Inflammatory macrophage treated with lipopolysaccharide for 4 hours (primary cell): ENCODE data around the gene ETS1.

Source experiments
- DNase-seq: peaks from one replicate; pipeline ENCODE4 v3.0.0-alpha.2; 2020

ETS1 gene

GRCh38 chr11:128567130-128567529 is 20.2 kb downstream of the ETS1 start:
- DNase-seq = no peak

DNA sequence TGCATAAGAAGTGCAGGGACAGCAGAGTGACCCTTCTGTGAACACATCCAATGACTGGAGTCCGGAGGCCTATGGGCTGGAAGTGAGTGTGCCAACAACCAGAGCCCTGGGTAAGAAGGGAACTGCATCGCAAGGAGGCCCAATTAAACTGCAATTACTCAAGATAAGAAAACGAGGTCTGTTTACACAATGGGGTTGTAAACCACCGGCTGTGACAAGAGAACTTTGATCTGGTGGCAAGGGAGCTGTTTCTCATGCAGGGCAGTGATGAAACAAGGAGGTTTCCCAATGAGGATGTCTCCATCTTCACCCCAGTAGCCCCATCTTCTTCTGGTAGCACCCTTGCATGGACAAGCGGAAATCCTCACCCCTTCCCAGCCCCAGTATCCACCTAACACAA is 21.5 kb downstream of the ETS1 start:
- peak; percentile 75 for DNase-seq

DNA sequence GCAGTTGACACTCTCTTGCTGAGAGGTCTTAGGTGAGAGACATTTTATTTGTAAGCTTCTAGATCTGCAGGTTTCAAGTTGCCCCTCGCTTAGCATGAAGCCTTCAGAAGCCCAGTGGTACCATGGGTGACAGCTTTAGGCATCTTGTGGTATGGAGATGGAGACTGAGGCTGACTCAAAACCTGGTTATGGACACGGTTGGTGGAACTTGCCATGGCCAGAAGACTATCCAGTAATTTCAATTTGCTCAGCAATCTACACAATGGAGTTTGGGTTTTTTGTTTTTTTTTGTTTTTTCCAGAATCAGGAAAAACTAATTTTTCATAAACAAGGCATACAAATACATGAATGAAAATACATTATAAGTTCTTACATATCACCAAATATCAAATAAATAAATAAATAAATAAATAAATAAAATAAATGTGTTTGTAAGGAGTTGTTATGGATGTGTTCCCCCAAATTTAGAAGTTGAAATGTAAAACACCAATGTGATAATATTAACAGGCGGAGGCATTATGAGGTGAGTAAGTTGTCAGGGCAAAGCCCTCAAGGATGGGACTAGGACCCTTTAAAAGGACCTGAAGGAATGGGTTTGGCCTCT is 22.6 kb downstream of the ETS1 start:
- DNase-seq = no peak

DNA sequence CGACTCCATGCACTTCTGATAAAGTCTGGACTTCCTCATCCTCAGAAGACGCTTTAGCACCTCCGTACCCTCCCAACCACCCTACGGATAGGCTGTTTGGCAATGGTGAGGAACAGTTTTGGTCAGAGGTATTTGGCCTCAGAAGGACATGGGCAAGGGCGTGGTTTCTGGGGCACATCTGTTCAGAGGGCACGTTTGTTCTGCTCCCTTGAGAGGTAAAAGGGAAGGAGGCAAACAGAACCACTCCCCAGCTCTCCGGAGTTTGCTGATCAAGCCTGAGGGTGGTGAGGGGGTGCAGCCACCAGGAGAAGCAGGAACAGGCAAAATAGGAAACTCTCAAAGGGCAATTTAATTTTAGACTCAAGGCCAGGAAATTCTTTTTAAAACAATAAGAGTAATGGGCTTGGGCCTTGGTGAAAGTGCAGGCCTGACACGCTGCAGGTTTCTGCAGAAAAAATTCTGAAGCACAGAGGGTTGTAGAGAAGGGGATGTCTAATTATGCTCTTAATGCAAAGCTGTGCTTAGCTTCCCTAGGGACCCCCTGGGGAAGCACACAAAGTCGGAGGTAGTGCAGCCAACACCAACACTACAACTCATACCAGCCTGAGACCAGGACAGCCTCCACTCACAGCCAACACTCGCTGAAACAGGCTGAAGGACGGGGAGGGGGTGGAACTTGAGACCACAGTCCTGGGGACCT is 23.3 kb downstream of the ETS1 start:
- no peak for DNase-seq

- DNase-seq = no peak
Observed at GRCh38 chr11:128563308-128563707, 24.1 kb downstream of the ETS1 start.

GRCh38 chr11:128559496-128560103 is 27.8 kb downstream of the ETS1 start:
- DNase-seq = no peak

- no peak for DNase-seq
Observed at GRCh38 chr11:128555606-128556005, 31.8 kb downstream of the ETS1 start.

DNA sequence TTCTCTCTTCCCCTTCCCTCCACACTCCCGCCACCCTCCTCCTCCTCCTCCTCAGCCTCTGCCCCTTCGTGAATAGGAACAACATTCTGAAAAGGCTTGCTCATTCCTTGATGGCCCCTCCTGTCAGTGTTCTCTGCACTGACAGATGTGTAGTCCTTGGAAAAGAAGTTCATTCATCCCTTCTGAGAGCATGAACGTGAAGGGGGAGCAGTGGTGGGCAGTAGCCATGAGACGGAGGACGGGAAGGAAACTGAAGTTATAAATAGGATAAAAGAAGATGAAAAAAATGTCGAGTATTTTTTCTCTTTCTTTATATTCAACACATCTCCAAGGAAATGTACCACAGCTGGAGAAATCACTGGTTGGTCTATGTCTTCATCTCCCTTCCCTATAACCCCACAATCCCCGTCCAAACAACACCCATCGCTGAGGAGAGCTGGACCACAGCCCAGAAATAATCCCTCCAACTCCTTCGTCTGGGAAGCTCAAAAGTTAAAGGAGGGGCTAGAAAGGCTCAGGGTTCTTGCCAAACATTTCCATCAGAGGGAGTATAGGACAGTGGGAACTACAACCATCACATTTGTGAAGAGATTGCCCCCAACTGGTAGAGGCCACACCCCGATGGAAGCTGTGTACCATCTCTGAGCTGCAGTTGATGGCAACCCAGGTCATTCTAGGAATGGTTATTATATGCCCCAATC is 33.5 kb downstream of the ETS1 start:
- no peak for DNase-seq

- DNase-seq = peak; percentile 93
Observed at GRCh38 chr11:128552783-128553661, 34.3 kb downstream of the ETS1 start.

GRCh38 chr11:128551611-128552335 is 35.6 kb downstream of the ETS1 start:
- peak; percentile 95 for DNase-seq

DNA sequence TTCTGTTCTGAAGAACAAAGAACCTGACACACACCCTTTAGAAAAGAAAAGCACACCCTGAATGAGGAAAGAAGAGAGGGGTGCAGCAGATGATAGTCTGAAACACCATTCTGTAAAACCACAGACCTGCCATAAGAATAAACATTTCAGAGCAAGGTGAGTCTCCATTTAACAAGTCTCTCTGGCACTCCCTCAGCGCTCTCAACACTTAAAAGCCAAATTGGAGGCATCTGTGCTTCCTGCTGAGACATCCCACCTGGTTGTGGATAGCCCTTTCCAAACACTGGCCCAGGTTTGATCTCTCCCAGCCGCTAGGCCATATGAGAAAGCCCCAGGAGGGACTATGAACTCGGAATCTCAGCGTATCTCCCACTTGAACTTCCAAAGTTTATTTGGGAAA is 36.3 kb downstream of the ETS1 start:
- DNase-seq = no peak

GRCh38 chr11:128550261-128550821 is 37.0 kb downstream of the ETS1 start:
- peak; percentile 25 for DNase-seq

GRCh38 chr11:128549256-128549944 is 38.0 kb downstream of the ETS1 start:
- DNase-seq = no peak

- DNase-seq = peak; percentile 50
Observed at GRCh38 chr11:128548649-128549255, 38.6 kb downstream of the ETS1 start.

DNA sequence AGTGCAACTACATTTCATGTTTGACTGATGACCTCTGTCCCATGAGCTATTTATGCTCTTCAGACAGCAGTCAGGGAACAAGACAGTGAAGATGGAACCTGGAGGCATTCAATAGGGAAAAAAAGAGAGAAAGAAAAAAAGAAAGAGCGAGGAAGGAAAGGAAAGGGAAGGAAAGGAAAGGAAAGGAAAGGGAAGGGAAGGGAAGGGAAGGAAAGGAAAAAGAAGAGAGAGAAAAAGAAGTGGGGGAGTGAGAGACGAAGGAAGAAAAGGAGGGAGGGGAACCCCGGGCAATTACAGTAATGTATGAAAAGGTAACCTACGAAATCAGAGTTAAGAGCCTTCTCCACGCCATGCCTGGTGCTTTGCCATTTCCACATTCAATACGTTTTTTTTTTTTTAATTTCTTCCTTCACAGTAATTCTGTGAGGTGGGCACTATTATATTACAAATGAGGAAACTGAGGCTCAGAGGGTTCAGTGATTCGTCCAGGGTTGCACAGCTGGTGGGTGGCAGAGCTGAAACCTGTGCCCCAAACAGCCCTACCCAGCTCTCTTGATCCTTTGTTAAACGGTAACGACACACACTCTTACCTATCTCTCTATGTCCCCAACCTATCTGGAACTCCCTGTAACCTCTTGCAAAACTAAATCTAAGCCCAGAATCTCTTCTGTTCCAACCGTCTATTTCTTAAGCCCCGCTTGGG is 39.3 kb downstream of the ETS1 start:
- DNase-seq = no peak

- DNase-seq = no peak
Observed at GRCh38 chr11:128546916-128547315, 40.4 kb downstream of the ETS1 start.

- DNase-seq = no peak
Observed at GRCh38 chr11:128544471-128545051, 42.8 kb downstream of the ETS1 start.

GRCh38 chr11:128540469-128540868 is 46.9 kb downstream of the ETS1 start:
- DNase-seq = no peak

GRCh38 chr11:128536506-128536905 is 50.9 kb downstream of the ETS1 start:
- no peak for DNase-seq
